ENCODE results near the gene KIAA1549.
A peak's percentile ranks its signal among the peaks of the same experiment; 100 is the strongest.

The KIAA1549 gene

GRCh38 chr7:138861051-138861450 lies 120.1 kb downstream of the KIAA1549 start:
- no peak for DNase-seq (ENCODE audit: low read depth in 2 of 3, low spot score in 1 of 3)

GRCh38 chr7:138857728-138858127 lies 123.5 kb downstream of the KIAA1549 start:
- no peak for DNase-seq (ENCODE audit: low read depth in 2 of 3, low spot score in 1 of 3)

- no peak for DNase-seq (ENCODE audit: low read depth in 2 of 3, low spot score in 1 of 3)
Measured at GRCh38 chr7:138854115-138854645, 127.0 kb downstream of the KIAA1549 start.

GRCh38 chr7:138853448-138853847 lies 127.7 kb downstream of the KIAA1549 start:
- DNase-seq (ENCODE audit: low read depth in 2 of 3, low spot score in 1 of 3) = no peak

- no peak for DNase-seq (ENCODE audit: low read depth in 2 of 3, low spot score in 1 of 3)
Measured at GRCh38 chr7:138852469-138852868, 128.7 kb downstream of the KIAA1549 start.

- no peak for DNase-seq (ENCODE audit: low read depth in 2 of 3, low spot score in 1 of 3)
Measured at GRCh38 chr7:138849701-138850100, 131.5 kb downstream of the KIAA1549 start.

GRCh38 chr7:138848056-138848980 lies 132.9 kb downstream of the KIAA1549 start:
- DNase-seq (ENCODE audit: low read depth in 2 of 3, low spot score in 1 of 3) = no peak

- DNase-seq (ENCODE audit: low read depth in 2 of 3, low spot score in 1 of 3) = no peak
Measured at GRCh38 chr7:138845711-138846110, 135.5 kb downstream of the KIAA1549 start.

- DNase-seq (ENCODE audit: low read depth in 2 of 3, low spot score in 1 of 3) = no peak
Measured at GRCh38 chr7:138843632-138844580, 137.3 kb downstream of the KIAA1549 start.

- no peak for DNase-seq (ENCODE audit: low read depth in 2 of 3, low spot score in 1 of 3)
Measured at GRCh38 chr7:138842111-138842510, 139.1 kb downstream of the KIAA1549 start.

- no peak for DNase-seq (ENCODE audit: low read depth in 2 of 3, low spot score in 1 of 3)
Measured at GRCh38 chr7:138838166-138838565, 143.0 kb downstream of the KIAA1549 start.

GRCh38 chr7:138837627-138838026 lies 143.6 kb downstream of the KIAA1549 start:
- DNase-seq (ENCODE audit: low read depth in 2 of 3, low spot score in 1 of 3) = no peak

GRCh38 chr7:138835087-138835486 lies 146.1 kb downstream of the KIAA1549 start:
- no peak for DNase-seq (ENCODE audit: low read depth in 2 of 3, low spot score in 1 of 3)

- DNase-seq (ENCODE audit: low read depth in 2 of 3, low spot score in 1 of 3) = peak in 1 of 3 donors; percentile 17
Measured at GRCh38 chr7:138834583-138834982, 146.6 kb downstream of the KIAA1549 start.

GRCh38 chr7:138833596-138833995 lies 147.6 kb downstream of the KIAA1549 start:
- no peak for DNase-seq (ENCODE audit: low read depth in 2 of 3, low spot score in 1 of 3)

- DNase-seq (ENCODE audit: low read depth in 2 of 3, low spot score in 1 of 3) = no peak
Measured at GRCh38 chr7:138832966-138833365, 148.2 kb downstream of the KIAA1549 start.

- no peak for DNase-seq (ENCODE audit: low read depth in 2 of 3, low spot score in 1 of 3)
Measured at GRCh38 chr7:138829335-138829734, 151.9 kb downstream of the KIAA1549 start.

- no peak for DNase-seq (ENCODE audit: low read depth in 2 of 3, low spot score in 1 of 3)
Measured at GRCh38 chr7:138828302-138828701, 152.9 kb downstream of the KIAA1549 start.

- no peak for DNase-seq (ENCODE audit: low read depth in 2 of 3, low spot score in 1 of 3)
Measured at GRCh38 chr7:138825049-138825721, 156.0 kb downstream of the KIAA1549 start.

- DNase-seq (ENCODE audit: low read depth in 2 of 3, low spot score in 1 of 3) = no peak
Measured at GRCh38 chr7:138822867-138823535, 158.2 kb downstream of the KIAA1549 start.
